GM12891 (cell line): ENCODE results near the gene TTC28.

Source experiments
- POLR2A ChIP-seq: IDR thresholded peaks from 2 replicates; pipeline ENCODE4 v1.6.1; 2011; ENCODE audit warnings: low read depth, low read length, control low read depth
- SPI1 ChIP-seq: IDR thresholded peaks from 2 replicates; pipeline ENCODE4 v1.6.1; 2011; ENCODE audit warnings: low read depth, low read length, control low read depth

DNA sequence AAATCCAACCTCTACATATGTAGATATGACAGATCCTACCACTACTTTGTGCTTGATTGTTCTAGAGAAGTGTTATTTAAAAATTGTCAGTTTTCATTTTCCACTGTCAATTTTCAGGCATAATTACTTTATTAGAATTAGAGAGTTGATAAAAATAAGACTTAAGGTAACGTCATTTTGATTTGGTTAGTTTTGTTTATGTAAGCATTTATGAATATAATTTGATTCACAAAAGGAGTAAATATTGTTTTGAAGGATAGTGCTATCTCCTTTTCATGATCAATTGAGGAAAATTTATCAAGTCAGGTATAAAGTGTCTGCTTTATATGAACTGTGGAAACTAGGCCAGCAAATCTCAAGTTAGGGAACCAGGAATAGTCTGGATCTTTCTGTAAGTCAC, 718.0 kb downstream of the TTC28 start:
- TF ChIP-seq SPI1 (no peak), POLR2A (no peak)
